Measurements from ENCODE around the gene ZNF724.

Gene ZNF724

DNA sequence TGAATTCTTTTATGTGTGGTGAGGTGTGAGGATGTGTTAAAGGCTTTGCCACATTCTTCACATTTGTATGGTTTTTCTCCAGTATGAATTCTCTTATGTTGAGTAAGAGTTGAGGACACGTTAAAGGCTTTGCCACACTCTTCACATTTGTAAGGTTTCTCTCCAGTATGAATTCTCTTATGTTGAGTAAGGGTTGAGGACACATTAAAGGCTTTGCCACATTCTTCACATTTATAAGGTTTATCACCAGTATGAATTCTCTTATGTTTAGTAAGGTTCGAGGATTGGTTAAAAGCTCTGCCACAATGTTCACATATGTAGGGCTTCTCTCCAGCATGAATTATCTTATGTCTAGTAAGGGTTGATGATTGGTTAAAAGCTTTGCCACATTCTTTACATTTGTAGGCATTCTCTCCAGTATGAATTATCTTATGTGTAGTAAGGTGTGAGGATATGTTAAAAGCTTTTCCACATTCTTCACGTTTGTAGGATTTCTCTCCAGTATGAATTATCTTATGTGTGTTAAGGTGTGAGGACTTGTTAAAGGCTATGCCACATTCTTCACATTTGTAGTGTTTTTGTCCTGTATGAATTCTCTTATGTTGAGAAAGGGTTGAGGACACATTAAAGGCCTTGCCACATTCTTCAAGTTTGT, 27.1 kb downstream of the ZNF724 start:
- no peak for DNase-seq

DNA sequence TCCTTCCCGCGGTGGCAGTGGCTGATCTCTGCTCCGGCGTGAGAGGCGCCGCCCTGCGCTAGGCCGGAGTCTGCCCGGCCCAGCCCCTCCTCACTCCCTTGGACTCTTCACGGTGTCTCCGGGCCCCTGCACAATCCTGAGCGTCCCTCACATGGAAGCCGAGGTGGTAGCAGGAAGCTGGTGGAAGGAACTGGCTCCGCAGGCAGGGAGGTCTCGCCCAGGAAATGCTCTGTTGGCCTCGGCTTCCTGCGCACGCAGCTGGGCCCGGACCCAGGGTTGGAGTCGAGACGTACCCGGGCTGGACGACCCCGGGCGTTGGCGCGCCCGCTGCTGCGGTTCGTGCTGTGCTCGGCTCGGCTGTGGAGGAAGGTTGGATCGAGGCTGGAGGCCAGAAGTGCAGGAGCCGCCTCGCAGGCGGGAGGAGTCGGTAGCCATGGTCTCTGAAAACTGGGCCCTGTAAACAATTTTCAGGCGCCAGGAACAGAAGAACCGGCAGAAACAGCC, 46.3 kb downstream of the ZNF724 start:
- no peak for DNase-seq

DNA sequence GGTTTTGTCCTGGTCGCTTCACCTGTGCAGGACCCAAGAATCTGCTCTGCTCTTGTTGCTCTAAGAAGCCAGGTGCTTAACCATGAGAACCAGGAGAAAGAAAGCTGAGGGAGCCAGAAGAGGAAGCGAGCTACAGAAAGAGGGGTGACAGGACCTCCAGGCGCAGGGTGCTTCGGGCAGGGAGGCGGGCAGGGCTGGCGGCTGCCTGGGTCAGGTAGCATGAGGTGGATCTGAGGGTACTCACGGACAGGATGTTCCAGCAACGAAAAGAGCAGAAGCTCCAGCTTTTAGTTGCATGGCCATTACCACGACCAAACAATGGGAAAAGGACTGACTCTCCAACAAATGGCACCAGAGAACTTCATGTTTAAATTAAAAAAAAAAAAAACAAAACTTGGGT, 59.9 kb downstream of the ZNF724 start:
- no peak for DNase-seq

DNA sequence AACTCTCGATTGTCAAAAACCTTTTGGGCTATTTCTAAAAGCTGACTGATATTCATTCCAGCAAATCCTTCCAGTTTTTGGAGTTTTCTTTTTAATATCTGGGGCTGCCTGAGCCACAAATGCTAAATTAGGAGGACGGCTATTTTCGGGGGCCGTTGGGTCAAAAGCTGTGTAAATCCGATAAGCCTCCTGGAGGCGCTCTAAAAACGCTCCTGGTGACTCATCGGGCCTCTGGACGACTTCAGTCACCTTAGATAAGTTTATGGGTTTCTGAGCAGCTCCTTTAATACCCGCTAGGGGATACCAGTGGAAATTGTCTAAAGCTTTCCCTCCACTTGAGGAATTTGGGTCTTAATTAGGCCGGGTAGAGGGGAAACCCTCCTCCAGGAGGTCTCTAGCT, 66.9 kb downstream of the ZNF724 start:
- no peak for DNase-seq

Measured in activated T-cell treated with anti-CD3 and anti-CD28 coated beads for 4 hours (primary cell).